Pons (tissue), 1 donor: Measurements from ENCODE around the gene TMEM179.

Experiments used
- DNase-seq: peaks from one replicate; pipeline ENCODE4 v3.0.0-alpha.2; 2016; ENCODE audit warnings: low spot score

The TMEM179 gene

DNA sequence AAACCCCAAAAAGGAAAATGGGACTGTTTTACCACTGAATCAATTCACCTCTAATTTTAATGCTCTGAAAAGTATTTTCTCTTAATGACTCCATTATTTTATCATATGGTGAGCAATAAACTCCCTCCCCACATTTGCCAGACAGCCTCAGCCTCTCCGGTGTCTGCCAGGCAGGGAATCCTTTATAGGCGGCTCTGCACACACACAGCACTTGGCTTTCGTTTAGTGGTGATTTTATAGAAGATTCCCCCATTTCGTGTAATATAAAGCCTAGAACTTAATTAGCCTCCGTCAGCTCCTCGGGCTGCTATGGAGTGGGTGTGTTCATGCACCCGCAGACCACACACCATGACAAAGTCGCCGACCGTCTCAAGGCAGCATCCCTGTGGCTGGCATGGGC is 35.1 kb downstream of the TMEM179 start:
- no peak for DNase-seq

DNA sequence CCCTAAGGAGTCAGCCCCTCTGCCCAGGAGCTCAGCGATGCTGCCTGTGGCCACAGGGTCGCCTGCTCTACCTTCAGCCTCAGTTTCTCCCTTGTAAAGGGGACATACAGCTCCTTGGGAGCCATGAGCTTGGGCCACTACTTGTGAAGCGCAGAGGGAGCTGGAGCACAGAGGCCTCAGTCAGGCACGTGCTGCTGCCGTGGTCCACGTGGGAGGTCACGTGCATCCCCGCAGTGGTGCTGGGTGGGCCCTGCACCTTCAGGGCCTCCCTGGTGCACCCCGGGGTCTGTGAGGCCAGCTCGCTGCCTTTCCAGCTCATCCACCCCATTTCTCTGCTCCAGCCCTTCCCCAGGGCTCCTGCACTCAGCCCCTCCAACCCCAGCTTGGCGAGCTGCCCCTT is 36.0 kb downstream of the TMEM179 start:
- DNase-seq: no peak

DNA sequence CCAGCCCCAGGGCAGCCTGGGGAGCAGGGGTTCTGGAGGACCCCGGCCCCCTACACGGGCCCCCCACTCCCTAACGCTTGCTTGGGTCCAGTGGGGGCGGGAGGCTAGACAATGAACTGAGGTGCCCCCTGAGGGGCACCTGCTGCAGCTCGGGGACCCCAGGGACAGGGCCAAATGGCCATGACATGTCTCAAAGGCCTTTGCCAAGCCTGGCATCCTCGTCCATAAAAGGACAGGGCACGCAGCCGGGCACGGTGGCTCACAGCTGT is 36.7 kb downstream of the TMEM179 start:
- no peak for DNase-seq

DNA sequence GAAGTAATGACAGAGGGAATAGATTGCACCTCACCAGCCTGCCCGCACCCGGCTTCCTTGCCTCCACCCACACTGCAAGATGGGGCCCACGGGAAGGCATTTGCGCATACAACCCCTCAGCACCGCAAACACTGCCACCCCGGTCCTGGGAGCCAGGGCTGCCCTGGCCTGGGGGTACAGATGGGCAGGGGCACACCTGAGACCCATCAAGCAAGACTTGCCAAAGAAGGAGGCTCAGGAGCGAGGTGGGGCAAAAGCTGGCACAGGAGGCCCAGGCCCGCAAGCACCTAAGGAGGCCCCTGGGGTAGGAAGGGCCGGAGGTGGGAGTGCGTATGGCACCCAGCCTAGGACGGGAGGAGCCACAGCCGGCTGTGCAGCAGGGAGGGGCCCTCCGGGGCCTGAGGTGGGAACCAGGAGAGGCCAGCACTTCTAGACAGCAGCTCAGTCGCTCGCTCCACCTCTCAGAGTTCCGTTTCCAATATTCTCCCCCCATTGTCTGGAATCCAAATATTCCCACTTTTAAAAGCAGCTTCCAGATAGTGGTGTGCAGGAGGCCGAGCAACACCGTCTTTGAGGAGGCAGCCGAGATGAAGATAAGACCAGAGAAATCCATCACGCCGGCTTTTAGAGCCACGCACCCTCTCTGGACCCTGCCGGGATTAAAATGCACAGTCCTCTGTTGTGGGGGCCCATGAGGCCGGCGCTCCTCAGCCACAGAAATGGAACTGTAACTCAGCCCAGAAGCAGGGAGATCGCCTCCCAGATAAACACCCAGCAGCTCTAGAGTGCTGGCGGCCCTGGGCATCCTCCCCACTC is 37.2 kb downstream of the TMEM179 start:
- DNase-seq: no peak

DNA sequence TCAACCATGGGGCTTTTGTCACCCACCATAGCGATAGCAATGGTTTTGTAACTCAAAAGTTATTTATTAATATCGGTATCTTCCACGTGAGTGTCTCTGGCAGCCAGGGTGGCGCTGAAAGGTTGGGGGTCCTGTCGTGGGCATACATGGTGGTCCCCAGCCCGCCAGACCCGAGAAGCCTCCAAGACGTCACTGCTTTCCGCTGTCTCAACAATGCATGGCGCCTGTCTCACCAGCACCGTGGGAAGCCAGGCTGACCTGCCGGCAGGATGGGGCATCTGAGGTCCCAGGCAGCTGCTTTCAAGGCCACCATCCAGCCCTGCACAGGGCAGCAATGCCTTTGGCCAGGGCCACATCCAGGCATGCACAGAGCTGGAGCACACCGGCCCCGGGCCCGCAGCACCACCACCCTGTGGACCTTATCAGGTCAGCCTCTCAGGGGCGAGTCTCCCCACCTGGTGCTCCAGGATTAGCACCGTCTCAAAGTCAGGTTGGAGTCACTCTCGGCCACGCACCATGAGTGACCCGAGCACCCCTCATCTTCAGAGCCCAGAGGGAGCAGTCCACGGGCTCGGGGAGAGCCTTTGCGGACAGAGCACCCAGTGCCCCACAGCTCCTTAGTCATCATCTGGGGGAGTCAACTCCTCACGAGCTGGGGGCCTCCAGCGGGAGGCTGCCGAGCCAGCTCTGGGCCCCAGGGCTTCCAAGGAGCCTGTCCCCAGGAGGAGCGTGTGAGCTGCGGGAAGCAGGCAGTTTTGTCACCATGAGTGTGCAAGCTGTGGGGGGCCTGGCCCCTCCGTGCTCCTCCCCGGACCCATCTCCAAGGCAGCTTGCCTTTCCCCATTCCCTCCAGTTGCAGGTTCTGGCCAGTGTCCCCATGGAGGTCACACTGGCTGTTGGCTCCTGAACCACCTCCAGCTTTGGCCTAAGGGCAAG is 39.6 kb downstream of the TMEM179 start:
- DNase-seq: no peak

DNA sequence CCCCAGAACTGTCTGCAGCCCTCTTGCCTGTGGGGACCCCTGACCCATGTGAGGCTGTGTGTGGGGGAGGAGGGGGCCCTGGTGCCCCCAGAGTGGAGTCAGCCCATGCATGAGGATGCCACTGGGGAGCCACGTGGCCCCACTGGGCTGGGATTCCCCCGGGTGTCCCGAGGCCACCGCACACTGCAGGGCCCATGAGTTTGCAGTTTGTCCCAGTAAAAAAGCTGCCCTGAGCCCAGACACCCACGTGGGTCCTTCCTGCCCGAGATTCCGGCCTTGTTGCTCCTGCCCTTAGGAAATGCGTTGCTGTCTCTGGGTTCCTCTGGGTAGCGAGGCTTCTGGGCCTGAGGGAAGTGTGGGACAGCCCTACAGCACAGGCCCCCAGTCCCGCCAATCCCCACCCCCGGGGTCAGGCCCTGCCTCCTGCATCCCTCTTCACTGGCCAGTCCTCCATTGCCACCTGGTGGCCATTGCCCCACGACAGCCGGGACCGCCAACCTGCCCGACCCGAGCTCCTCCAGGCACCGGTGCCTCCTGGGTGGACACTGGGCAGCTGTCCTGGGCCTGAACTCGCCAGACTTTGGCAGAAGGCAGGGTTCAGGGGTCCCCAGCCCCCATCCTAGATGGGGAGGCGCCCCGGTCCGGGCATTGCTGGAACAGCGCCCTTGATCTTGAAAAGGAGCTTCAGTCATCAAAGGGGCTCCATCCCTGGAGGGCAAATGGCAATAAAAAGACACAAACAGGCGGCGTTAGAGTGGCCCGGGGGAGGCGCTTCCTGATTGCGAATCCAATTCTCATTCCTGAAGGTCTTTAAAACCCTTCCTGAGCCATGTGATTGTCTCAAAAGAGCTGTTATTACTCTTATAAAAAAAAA is 40.6 kb downstream of the TMEM179 start:
- DNase-seq: peak; percentile 56

DNA sequence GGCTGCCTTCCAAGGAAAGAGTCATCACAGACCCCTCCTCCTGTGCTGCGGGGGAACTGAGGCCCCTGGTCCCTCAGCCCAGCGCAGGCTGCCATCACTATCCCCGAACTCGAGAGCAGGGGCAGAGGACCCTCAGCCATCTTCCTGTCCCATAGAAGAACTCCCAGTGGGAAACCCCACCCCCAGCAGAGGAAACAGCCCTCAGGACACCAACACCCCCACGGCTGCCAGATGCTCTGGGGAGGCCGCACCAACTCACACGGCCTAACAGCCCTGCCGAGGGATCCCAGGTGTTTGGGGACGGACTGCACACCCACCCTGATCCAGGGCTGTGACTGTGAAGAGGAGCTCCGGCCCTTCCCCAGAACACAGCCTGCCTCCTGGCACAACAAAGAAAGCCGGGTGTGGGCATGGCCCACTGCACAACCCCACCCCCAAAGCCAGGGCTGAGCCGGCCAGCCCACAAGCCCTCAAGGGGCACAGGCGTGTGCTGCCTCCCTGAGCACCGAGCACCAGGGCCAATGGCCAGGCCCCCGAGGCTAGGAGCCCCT is 41.3 kb downstream of the TMEM179 start:
- DNase-seq: no peak

DNA sequence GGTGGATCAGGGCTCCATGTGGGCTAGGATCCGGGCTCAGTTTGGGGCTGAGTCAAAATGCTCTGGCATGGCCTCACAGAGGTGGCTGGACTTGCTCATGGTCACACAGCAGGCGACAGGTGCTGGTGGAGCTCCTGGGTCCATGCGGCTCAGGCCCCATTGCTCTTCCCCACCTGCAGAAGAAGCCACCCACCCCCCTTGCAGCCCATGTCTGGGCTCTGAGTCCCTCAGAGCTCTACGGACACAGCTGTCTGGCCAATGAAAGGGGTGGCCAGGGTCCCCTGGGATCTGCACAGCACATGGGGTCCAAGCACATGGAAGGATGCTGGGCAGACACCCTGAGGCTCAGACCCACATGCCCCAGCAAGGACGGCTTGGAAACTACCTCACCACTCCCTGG is 42.0 kb downstream of the TMEM179 start:
- DNase-seq: no peak

DNA sequence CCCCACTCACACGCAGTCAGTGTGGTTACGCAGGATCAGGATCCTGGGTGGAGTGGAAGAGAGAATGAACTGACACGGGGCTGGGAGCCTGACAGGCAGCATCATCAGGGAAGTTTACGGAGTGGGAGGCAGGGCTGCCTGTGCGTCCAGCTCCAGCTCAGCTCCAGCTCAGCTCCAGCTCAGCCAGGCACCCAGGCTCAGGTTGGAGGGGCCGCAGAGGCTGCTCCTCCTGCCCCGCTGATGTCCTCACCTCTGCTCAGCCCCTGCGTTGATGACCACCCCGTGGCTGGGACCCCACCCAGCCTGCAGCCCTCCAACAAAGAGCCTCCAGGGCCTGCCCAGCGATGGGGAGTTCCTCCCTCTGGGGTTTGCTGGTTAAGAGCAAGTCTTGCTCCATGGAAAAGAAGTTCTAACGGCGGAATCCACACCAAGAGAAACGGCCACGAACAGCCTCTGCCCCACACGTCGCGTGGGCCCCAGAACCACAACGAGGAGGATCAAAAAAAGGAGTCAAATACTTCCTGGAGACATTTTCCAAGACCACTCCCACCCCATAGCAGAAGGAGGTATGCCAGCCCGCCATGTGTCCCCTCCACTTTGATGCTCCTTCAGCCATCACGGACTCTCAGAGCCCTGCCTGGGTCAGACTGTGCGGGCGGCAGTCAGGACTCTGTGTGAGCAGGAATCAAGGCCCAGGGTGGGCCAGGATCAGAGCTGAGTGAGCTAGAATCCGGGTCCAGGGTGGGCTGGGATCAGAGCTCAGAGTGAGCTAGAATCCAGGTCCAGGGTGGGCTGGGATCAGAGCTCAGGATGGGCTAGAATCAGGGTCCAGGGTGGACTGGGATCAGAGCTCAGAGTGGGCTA is 42.7 kb downstream of the TMEM179 start:
- no peak for DNase-seq

DNA sequence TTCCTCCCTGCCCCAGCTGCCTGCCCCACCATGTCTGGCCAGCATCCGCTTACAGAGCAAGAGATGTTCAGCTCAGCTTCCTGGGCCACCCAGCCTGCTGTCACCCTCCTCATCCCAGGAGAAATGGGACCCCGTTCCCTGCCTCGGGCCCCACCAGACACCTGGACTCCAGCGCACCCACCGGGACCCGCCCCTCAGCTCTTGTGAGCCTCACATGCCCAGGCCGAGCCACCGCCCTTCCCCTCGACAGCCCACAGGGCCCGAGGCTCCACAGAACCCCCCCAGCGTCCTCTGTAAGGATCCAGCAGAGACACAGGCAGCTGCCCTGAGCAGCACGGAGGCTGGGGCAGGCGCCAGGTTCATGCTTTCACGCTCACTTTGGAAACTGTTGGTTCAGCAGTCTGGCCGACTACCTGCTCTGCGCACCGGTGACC is 43.4 kb downstream of the TMEM179 start:
- no peak for DNase-seq

DNA sequence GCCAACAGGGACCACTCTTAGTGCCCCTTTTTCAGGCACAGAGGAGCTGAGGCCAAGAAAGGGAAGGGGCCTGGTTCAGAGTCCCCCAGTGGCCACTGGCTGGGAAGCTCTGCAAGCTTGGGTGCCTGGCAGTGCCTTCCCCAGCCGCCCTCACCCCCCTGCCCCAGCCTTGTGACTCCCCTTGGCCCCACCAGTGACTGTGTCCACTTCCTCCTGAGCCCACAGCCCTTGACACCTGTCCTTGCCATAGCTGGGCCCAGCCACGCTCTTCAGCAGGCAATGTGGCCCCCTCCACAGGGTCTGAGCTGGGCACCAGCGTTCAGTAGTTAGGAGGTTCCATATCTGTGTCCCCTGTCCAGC is 44.0 kb downstream of the TMEM179 start:
- DNase-seq: no peak

DNA sequence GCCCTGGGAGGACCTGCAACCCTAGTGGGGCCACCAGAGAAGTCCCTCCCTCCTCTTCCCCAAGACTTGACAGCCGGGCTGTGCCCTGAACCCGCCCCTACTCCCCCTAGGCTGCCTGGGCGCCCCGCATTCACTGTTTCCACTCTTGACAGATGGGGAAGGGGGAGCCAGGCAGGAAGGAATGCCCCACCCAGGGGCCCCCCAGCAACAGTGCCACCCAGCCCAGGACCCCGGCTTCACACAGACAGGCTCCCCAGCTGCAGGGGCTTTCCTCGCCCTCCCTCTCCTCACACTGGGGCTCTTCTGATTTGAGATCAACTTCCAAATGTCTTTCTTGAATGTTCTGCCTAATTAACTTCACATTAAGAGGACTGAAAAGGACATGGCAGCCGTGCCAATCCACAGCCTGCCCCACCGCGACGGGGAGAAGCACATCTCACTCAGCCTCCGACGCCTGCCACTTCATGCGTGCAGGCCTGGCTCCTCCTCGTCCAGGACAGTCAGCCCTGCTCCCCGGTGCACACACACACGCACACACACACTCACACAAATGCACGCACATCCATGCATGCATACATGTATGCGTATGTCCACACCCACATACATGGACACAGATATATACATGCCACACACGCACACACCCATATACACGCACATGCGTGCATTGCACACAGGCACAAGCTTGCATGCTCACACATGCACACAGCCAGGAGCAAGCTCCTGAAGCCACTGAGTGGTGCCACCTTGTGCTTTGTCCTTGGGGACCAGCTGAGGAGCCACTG is 44.6 kb downstream of the TMEM179 start:
- no peak for DNase-seq

DNA sequence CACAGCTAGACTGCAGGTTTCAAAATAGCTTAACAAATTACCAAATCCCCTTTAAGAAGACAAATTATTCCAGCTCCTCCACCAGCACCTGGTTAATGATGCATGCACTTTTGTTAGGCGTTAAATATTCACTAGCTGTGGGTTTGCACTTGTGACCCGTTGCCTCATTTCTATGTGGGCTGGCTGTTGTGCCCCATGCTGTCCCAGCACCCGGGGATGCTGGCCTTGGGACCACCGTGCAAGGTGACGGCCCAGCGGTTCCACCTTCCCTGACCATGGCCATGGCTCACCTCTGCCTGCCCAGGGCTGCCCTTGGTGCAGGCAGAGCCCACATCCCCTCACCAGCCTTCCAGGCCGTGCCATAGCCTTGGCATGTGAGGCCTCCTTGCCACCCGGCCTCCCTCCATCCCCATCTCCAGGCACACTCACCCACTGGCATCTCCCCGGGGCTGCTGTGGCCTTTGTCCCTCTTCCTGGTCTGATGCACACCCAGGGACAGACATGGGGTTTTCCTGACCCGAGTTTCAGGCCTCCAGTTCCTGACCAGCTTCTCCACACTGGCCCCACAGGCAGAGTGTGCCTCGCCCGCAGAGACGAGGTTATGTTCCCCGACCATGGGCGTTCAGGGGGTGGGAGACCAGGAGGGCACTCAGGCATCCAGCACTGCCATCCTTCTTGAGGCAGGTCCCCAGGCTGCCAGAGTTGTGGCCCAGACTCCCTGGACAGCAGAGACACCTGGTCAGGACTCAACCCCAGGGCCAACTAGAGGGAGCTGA is 45.4 kb downstream of the TMEM179 start:
- no peak for DNase-seq

DNA sequence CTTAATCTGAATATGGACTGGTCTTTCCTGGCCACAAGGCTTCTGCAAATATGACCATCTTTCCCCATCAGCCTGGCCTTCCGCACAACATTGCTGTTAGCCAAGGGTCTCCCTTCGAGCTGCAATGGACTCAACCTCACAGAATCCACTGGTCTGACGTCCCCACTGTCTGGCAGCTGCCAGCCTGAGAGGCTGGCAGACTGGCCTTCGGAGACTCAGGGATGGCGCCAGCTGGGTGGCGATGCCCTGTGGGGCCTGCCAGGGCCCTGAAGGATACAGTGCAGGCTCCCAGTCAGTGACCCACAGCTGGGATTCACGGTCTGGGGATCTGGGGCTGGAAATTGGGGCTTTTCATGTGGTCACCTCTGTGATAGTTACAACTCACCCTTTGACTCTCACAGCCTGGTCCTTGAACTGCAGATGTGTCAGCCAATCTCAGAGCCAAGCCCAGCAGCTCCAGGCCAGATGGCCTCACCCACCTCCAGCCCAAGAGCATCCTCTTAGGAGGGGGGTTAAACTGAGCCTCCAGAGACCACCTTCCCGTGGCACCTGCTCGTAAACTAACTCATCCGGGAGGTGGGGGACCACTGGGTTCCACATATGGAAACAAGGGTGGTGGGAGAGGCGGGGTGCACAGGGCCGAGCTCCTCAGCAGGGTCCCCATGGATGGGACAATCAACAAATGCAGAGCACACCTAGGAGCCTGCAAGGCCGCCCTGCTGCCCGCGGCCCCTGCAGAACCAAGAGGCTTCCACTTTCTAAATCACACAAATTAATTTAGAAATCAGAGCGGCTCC is 46.1 kb downstream of the TMEM179 start:
- no peak for DNase-seq

DNA sequence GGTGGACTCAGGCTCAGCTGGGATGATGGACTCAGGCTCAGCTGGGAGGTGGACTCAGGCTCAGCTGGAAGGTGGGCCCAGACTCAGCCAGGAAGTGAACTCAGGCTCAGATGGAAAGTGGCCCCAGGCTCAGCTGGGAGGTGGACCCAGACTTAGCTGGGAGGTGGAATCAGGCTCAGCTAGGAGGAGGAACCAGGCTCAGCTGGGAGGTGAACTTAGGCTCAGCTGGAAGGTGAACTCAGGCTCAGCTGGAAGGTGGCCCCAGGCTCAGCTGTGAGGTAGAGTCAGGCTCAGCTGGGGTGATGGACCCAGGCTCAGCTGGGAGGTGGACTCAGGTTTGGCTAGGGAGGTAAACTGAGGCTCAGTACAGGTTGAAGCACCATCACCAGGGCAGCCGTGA is 46.8 kb downstream of the TMEM179 start:
- no peak for DNase-seq

DNA sequence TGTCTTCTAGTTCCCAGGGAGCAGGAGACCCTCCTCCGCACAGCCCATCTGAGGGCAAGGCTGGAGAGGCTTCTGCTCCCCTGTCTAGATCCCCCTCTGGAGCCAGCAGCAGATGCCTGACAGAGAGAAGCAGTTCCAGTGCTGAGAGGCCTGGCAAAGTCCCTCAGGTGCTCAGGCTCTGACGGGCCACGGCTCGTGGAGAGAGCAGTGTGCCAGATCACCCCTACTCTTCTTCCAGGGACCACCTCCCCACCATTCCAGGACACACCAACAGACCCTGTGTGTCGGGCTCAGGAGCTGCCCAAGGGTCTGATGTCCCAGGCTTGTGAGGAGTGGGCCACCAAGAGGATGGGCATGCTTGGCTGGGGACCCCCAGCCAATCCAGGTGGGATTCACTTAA is 47.5 kb downstream of the TMEM179 start:
- no peak for DNase-seq

DNA sequence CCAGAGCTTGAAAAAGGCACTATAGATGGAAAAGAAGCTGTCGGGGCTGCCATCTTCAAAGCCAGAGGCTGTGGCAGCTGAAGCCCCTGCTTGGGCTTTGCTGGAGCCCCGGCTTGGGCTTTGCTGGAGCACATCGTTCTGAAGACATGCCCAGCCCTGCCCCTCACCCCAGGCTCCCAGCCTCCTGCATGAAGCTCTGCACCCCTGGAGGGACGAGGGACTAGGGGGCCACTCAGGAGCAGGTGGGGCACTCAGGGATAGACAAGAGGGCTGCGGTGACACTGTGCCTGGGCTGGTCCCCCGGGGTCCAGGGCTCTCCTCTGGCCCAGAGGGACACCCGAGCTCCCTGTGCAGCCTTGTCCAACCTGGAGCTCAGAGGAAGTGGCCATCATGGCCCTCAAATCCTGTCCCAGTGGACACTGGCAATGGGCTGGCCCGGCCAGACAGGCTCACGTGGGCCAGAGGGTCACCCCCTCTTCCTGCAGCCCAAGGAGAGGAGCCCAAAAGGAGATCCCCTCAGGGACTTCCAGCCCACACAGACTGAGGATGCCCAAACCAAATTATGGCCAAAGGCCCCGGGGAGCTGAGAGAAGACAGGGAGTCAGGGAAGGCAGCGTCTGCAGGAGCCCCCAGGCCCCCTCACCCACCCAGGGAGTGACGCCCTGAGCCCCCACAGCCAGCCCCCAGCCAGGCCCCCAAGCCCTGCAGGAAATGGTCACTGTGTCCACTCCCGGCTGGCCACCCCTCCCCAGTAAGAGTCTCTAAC is 48.1 kb downstream of the TMEM179 start:
- no peak for DNase-seq
